DMS53 treated with DMSO at 0.1 percent for 48 hours (cell line): Measurements from ENCODE around the gene LRTM2.

Experiments used
- DNase-seq: peaks from one replicate; lab custom pipeline; 2025; ENCODE audit not compliant: unreplicated experiment; lab: John Stamatoyannopoulos, UW

The LRTM2 gene

DNA sequence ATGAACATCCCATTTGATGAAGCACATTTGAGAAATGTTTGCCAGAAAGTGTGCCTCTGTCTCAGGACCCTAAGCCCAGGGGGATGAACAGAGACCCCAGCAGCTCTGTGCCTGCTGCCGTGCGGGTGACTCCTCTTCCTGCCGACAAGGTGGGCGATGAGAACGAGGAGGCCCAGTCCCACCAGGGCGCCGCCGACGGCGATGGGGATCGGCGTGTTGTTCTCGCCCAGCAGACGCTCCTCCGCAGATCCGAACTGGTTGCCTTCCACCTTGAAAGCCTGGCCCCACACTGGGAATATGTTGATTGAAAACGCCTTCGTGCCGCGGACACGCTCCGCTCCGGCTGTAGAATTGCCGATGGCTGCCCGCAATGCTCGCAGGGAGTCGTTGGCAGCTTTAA lies 44.1 kb downstream of the LRTM2 start:
- DNase-seq, result no peak

DNA sequence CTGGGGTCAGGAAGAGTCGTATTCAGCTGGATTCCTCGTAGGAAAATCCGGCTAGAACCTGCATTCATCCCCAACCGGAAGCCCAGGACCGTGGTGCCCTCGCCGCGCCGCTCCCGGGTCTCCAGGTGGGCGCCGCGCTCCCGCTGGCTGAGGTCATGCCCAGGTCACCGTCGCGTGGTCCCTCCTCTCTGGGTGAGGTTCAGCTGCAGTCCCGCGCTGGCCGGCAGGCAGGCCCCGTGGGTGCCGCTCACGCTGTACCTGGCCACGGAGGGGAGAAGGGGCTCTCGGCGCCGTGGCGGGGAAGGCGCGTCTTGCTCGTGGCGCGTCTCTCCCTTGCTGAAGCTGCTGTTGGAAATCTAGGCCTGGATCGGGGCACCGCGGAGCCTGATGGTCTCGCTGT lies 44.5 kb downstream of the LRTM2 start:
- no peak for DNase-seq

DNA sequence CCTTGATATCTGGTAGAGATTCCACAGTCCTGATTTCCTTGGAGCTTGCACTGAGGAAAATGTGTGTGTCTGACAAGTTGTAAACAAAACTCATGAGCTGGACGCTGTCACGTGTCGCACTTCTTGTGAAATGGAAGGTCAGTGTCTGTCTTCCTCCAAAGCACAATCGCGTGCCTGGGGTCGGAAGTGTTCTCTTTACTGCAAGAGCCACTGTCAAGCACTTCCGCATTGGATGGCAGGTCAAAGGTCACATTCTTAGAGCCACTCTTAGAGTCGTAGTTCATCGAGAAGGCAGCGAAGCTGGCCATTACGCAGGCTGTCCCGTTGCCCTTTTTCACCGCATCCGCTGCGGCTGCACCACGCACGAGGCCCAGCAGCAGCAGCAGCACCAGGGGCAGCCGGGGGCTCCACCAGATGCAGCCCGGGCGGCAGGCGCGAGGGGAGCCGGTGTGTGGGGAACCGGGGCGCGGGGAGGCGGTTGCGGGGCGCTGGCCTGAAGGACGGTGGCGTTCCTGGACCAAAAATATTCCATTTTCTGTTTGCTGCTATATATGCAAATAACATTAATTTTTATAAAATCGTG lies 45.0 kb downstream of the LRTM2 start:
- DNase-seq, result no peak

DNA sequence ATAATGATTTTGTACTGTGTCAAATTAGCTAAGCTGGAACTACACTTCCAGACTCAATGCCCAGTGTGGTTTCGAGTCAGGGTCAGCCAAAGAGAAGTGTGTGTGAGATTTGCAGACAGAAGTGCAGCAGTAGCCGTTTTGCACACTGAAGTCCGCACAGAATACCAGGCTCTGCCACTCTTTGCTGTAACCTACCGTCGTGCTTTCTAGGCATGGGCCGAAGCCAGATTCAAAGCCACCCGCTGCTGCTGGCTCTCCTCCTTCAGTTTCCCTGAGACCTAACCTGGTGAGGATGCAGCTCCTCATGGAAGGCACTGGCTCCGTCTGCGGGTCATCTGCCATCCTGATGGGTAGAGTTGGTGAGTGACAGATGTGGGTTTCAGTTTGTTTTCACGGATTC lies 48.8 kb downstream of the LRTM2 start:
- no peak for DNase-seq

DNA sequence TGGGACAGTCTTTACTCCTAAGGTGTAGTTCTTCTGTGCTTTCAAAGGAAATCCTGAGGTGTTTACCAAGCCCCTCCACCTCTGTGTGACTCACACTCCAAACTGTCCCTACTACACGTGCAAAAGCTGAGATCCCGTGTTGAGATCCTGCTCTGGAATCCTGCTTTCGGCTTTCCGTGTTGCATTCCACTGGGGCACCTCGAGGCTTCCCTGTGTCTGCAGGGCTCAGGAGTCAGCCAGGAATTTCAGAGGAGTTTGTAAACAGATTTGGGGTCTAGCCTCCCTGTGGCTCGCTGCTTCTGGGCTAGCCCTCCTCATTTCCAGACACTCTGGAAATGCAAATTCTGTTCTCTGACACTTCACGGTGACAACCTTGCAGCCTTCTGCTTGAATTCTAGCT lies 49.7 kb downstream of the LRTM2 start:
- no peak for DNase-seq

DNA sequence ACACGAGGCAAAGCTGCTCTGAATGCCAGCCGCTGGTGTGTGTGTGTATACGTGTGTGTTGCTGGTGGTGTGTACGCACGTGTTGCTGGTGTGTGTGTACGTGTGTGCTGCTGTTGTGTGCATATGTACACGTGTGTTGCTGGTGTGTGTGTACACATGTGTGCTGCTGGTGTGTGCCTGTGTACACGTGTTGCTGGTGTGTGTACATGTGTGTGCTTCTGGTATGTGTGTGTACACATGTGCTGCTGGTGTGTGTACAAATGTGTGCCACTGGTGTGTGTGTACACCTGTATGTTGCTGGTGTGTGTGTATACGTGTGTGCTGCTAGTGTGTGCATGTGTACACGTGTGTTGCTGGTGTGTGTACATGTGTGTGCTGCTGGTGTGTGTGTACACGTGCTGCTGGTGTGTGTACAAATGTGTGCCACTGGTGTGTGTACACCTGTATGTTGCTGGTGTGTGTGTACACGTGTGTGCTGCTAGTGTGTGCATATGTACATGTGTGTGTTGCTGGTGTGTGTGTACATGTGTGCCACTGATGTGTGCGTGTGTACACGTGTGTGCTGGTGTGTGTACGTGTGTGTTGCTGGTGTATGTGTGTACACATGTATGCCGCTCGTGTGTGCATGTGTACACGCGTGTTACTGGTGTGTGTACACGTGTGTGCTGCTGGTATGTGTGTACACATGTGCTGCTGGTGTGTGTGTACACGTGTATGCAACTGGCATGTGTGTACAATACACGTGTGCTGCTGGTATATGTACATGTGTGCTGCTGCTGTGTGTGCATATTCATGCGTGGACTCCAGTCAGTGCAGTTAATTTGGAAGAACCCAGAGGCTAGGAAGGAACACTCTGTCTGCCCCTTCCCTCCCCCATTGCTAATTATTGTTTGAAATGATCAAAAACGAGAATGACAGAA lies 50.9 kb downstream of the LRTM2 start:
- no peak for DNase-seq

DNA sequence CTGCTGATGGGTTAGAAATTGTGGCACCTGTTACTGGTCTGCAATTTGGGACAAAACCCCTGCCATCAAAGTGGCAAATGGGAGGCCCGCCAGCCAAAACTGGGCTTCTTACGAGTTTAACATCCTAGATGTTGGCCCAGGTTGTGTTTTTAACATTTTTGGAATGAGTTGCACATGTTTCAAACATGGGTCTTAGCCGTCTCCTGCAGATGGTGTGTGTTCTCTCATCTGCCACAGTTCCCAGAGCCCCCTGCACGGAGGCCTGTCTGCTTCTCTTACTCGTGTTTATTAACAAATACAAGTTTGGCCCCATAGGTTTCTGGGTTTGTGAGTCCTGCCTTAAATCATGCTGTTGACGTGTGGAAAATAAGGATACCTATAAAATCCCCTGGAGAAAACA lies 51.6 kb downstream of the LRTM2 start:
- DNase-seq, result no peak

DNA sequence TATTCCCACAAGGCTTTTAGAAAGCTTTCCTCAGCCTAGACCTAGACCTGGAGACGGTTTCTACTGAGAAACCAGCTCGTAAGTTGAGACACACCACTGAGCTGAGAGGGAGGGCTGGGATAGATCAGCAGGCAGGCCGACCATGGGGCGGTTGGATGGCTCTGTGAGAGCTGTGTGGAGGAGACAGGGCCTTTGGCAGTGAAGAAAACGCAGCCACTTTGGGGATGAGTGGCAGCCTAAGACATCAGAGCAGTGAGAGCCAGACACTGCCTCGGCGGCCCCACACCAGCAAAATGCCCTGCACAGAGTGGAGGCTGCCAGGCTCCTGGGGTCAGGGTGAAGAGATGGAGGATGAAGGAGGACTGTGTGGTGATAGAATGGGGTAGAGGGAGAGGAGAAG lies 52.1 kb downstream of the LRTM2 start:
- no peak for DNase-seq

DNA sequence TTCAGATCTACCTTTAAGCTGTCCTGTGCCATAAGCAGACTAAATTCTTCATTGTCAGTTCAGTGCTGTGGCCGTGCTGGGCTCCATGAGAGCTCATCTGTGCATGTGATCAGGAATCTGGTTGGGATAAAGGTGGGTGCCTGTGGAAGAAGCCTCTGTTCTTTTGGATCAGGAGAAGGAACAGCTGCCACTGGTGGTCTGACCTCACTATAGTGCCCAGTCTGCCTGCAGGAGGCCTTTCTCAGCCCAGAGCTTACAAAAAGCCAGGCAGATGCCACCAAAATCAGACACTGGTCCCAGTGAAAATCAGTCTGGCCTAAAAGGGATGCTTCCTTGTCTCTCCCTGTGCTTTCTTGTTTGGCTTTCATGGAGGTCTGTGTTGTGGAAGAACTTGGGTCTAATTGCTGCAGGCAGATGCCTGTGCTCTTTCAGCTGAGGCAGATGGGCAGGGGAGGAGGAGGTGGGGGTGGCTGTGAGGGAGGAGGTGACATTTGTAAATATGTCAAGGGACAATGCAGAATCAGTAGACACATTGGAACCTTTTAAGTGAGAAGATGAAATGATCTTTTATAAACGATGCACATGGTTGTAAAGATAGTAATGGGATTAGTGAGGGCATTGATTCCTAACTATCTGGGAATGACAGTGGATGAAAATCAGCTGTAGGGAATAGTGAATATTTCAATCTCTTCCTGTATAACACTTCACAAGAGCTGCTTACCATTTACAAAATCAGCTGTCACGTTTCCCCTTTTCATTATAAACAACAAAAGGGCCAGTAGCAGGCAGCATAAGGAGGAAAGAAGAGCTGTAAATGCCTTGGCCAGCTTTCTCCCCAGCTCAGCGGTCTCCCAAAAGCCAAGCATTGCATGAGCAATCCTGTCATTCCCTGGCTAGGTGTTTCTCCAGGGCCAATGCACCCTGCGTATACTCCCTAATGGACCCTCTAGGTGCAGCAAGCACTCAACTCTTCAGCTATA lies 53.5 kb downstream of the LRTM2 start:
- no peak for DNase-seq

DNA sequence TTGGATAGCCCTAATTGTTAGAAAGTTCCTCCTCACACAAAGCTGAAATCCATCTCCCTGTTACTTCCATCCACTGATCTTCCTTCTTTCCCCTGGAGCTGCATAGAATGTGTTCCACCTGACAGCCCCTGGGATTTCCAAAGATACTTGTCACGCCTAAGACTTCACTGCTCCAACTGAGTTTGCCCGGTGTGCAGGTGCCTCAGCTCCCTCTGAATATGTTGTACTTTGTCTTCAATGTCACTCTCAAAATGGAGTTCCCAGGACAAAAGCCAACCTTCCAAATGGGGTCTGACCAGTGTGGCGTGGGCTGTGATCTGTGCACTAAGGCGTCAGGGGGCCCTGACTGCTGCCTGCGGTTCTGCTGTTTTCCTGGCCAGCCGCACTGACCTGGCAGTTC lies 55.2 kb downstream of the LRTM2 start:
- no peak for DNase-seq

DNA sequence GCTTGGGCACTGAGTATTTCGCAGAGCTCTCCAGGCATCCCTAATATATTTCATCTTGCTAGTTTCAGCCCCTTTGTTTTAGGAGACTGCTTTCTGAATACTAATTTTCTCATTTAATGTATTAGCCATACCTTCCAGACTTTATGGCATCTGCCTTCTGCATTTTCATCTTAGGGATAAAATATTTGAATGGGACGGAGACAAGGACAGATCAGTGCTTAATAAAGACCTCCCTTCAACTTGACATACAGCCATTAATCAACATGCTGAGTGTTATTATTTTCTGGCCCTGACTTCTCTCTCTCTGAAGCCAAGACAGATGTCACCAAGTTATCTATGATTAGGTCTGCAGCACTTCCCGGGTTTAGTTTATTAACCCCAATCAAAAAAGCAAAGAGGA lies 55.7 kb downstream of the LRTM2 start:
- DNase-seq, result no peak

DNA sequence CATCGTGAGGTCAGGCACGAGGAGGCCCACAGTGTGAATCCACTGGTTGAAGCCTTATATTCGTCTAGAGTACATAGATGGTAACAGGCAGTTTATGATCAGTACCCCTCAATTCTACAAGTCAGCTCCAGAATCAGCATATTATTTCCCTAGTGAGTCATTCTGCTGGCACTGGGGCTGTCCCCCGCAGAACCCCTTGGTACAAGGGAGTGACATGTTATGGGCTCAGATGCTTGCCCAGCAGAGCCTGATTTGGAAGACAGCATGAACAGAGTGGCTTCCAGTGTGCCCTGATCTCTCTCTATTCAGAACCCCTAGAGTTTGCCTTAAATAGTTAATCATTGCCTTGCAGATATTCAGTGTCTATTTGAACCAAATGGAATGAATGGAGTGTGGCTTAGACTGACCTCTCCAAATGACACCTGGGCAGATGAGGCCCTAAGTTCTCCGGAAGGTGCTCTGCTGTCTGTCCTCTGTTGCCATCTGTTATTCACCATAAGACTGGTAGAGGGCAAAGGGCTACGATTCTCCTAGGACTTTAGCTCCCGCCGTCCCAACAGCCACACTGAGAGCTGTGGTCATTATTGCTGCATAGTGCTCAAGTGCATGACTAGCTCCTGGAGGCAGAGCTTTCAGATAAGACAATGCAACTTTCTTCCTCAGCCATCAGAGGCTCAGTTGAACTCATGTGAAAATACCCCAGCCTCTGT lies 57.0 kb downstream of the LRTM2 start:
- no peak for DNase-seq

DNA sequence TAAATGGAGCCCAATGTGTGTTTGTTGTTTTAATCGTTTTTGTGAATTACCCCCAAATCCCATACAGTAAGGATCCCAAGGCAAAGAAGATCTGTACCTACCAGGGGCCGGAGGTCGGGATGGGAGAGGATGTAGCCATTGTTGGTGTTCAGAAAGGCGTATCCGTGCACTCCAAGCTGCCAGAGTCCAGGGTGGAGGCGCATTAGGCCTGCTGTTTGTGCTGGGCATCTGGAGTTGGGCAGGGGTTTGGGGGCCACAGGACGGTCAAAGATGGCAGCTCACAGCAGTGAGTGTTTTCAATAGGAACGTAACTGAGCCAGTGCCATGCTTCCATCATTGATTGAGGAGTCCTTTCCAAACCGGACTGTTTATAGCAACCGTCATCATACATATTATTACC lies 57.8 kb downstream of the LRTM2 start:
- DNase-seq, result no peak

DNA sequence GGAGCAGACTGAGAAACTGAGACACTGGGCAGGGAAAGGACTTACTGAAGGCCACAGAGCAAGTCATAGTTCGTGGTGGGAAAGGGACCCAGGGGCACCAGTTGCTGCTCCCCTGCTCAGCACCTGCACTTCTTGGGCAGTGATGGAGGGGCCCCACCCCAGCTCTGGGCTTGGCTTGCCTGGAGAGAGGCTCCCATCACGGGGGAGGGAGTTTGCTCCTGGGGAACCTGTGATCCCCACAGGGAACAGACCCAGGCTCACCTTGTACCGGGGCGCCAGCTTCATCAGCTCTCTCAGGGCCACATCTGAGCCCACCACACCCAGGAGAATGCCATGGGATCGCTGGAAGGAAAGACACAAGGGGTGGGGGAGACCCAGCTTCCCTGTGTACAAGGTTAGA lies 58.3 kb downstream of the LRTM2 start:
- no peak for DNase-seq

DNA sequence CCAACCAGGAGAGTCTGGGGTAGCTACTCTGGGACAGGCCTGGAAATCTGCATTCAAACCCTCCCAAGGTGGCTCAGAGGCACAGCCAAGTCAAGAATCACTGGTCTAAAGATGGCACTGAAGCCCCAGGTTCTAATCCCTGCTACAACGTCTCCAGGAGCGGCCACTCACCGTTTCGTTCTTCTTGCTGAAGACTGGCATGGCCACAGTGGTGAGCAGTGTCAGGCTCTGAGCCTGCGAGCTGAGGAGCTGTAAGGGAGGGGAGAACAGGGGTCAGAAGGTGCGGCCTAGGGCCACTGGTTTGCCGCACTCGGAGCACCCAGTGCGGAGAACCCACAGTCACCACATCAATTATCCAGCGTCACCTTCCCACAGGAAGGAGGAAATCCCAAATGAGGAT lies 59.3 kb downstream of the LRTM2 start:
- no peak for DNase-seq

DNA sequence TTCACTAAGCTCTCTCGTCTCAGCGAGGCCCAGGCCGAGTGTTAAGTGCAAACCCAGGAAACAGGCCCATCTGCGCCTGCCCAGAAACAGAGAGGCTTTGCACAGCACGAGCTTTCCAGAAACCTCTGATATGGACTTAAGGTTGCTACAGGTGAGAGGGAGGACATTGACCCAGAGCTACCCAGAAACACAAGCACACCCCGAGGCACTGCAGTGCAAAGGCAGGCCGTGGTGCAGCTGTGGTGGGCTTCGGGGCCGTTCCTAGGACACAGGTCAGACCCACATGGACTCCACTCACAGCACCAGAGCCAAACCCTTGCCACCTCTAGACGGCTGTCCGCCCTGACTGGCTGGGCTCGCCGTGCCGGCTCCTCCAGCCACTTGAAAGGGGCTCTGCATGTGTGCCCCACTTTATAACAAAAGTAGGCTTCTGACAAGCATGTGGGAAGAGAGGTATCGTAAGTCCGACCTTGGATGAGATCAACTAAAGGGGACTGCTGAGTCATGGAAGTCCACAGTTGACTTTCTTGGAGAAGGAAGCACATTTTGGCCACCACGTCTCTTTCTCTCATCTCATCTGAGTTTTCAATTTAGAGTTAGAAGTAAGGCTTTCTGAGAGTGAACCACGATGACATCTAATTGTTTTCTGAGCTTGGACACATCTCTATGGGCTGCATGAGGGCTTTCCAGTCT lies 59.9 kb downstream of the LRTM2 start:
- DNase-seq, result no peak

DNA sequence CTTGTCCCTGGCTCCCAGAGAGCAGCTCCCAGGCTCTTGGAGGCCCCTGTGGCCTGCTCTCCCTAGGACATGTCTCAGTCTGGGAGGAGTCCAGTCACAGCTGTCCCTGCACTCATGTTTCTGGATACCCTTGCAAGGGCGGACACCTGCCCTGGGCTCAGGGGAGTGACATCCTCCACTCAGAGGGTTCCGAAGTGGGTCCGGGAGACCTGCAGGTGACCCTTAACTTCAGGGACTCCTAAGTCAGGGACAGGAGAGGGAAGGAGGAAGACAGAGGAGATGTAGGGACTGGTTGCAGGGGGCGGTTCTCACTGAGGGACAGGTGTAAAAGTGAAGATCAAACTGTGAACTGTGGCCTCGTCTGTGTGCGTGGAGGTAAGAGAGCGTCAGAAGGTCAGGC lies 60.5 kb downstream of the LRTM2 start:
- no peak for DNase-seq

DNA sequence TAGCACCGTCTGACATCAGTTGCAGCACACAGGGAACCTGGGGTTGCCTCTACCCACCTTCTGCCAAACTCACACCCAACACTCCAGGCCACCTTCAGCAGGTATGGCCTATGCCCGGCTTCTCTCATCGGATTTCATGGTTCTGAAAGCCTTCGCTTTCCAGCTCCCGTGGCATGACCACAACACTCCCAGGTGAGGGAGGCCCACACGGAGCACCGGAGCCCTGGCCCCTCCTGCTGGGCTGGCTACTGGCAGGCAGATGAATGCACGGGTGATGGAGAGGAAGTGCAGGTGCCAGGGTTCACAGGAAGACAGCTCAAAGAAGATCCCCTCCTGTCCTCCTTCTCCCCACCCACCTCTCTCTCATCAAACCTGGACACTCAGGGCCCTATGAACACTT lies 60.9 kb downstream of the LRTM2 start:
- no peak for DNase-seq

DNA sequence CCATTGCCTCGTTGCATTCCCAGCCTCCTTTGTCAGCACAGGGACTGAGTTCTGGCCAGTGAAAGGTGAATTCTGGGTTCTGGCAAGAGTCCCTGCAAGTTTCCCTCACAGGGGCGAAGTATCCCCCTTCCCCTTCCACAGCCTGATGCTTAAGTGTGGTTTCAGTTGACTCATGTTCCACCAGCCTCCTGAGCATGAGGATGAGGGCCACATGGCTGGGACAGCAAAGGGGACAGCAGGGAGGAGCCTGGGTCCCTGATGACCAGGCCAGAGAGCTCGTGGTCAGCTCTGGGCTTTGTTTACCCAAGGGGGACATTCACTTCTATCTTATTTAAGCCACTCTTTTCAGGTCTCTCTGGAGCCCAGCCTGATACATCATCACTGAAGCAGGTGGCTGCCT lies 61.6 kb downstream of the LRTM2 start:
- DNase-seq, result no peak

DNA sequence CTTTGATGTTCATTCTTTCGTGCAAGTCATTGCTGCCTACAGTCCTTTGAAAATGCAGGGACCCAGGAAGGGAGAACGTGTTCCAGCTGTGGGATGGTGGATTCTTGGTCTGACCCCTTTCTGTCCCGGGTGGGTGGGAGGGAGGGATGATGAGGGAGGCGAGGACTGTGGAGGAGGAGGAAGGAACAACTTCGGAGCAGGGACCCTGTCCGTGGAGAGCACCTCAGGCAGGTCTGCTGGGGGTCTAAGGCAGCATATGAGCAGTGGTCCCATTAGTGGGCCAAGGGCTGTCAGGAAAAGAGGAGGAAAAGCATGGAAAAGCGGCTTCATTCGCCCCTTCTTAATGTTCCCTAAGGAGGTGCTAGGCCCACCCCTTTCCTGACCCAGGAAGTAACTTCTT lies 62.0 kb downstream of the LRTM2 start:
- no peak for DNase-seq
